ENCODE data around the gene EVX2. TPM values are rescaled to one million over a fixed set of nuclear protein-coding genes. Genes with fewer than 3 reads are reported as not detected.

Gene EVX2
- total RNA-seq, 1 donor from 2014 or later: not detected

- no peak for DNase-seq (ENCODE audit: extremely low spot score, unreplicated experiment)
- H3K4me1 Mint-ChIP-seq (ENCODE audit: unreplicated experiment): no peaks in the 10 kb centered on the region
- H3K9me3 Mint-ChIP-seq (ENCODE audit: unreplicated experiment): no peaks in the 10 kb centered on the region
- H3K27me3 Mint-ChIP-seq (ENCODE audit: unreplicated experiment): peaks cover 20% of the 10 kb centered on the region
- no peak overlapping the region for H3K4me3 Mint-ChIP-seq (ENCODE audit: unreplicated experiment)
- H3K27ac Mint-ChIP-seq (ENCODE audit: unreplicated experiment): no peak overlapping the region
- TF ChIP-seq, protein P1, sequence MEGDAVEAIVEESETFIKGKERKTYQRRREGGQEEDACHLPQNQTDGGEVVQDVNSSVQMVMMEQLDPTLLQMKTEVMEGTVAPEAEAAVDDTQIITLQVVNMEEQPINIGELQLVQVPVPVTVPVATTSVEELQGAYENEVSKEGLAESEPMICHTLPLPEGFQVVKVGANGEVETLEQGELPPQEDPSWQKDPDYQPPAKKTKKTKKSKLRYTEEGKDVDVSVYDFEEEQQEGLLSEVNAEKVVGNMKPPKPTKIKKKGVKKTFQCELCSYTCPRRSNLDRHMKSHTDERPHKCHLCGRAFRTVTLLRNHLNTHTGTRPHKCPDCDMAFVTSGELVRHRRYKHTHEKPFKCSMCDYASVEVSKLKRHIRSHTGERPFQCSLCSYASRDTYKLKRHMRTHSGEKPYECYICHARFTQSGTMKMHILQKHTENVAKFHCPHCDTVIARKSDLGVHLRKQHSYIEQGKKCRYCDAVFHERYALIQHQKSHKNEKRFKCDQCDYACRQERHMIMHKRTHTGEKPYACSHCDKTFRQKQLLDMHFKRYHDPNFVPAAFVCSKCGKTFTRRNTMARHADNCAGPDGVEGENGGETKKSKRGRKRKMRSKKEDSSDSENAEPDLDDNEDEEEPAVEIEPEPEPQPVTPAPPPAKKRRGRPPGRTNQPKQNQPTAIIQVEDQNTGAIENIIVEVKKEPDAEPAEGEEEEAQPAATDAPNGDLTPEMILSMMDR (IDR thresholded peaks at IDR 0.05): no peak
- no peaks in the 10 kb centered on the region for H3K36me3 Mint-ChIP-seq (ENCODE audit: unreplicated experiment)
These were observed 45.1 kb downstream of the EVX2 start for GRCh38 chr2:176038694-176039093.

DNA sequence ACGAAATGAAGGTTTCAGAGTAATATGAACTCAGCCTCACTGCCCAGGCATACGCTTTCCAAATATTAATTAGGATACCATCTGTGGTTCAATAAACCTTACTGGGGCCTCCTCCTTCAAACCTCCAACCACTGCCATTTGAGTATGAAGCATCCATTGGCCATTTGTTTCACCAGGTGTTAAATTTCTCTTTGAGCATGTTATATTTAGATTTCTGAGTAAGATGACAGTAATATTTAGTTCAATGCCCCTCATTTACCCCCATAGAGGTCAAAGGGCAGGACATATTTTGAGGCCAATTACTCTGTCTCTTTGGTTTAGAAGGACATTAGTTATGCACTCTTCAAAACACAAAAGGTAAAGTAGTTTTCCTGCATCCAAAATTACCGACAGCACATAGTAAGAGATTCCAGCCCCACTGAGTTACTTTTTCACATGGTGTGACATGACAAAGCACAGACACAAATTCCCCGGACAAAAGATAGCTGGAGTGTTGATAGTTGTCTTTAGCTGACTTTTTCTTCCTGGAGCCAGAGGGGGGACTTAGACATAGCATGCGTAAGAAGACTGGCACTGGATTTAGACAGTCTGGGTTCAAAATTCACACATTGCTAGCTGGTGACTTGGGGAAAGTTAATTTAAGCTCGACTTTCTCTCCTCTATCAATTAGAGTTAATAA, 48.6 kb downstream of the EVX2 start:
- Mint-ChIP-seq H3K4me1 (ENCODE audit: unreplicated experiment) (no peaks in the 10 kb centered on the region), H3K9me3 (ENCODE audit: unreplicated experiment) (no peaks in the 10 kb centered on the region), H3K4me3 (ENCODE audit: unreplicated experiment) (no peak overlapping the region)

DNA sequence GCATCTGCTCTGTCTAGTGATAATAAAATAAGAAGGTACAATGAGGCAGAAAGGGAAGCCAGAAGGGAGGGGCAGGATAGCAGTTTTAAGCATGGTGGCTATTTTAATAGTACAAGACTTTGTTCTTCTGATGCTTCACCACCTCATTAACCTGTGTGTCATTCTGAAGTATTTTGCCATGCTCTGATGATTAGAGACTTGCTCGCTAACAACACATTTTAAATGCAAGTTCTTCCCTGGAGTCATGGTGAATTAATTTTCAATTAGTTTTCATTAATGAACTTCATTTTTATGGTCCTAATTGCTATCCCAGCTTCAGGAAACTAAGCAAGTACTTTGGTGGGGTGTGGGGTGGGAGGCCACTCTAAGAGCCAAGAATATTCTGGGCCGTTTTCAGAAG, 56.0 kb downstream of the EVX2 start:
- Mint-ChIP-seq H3K36me3 (ENCODE audit: unreplicated experiment) (no peaks in the 10 kb centered on the region), H3K27ac (ENCODE audit: unreplicated experiment) (no peak overlapping the region), H3K9me3 (ENCODE audit: unreplicated experiment) (no peaks in the 10 kb centered on the region), H3K27me3 (ENCODE audit: unreplicated experiment) (peaks cover 30% of the 10 kb centered on the region), H3K4me3 (ENCODE audit: unreplicated experiment) (no peak overlapping the region), H3K4me1 (ENCODE audit: unreplicated experiment) (no peaks in the 10 kb centered on the region)
- no peak for DNase-seq (ENCODE audit: extremely low spot score, unreplicated experiment)
- TF ChIP-seq, protein P1 (IDR thresholded peaks at IDR 0.05): no peak

More for the DNA sequence above, 48.6 kb downstream of the EVX2 start:
- Mint-ChIP-seq H3K27me3 (ENCODE audit: unreplicated experiment) (peaks cover 21% of the 10 kb centered on the region), H3K36me3 (ENCODE audit: unreplicated experiment) (no peaks in the 10 kb centered on the region), H3K27ac (ENCODE audit: unreplicated experiment) (no peak overlapping the region)
- no peak for DNase-seq (ENCODE audit: extremely low spot score, unreplicated experiment)
- TF ChIP-seq, protein P1 (IDR thresholded peaks at IDR 0.05): no peak

Other genes starting within 250 kb of the EVX2 start
- gene LNPK, start 81.7 kb downstream of the EVX2 start, total RNA-seq: 33.5 and 34.7 TPM in 2 replicates
- gene HOXD13, start 8.8 kb upstream of the EVX2 start, total RNA-seq: not detected in 2 replicates
- gene HOXD12, start 15.8 kb upstream of the EVX2 start, total RNA-seq: not detected in 2 replicates
- gene HOXD11, start 23.3 kb upstream of the EVX2 start, total RNA-seq: not detected in 2 replicates
- gene HOXD10, start 32.8 kb upstream of the EVX2 start, total RNA-seq: not detected in 2 replicates
- gene HOXD9, start 38.8 kb upstream of the EVX2 start, total RNA-seq: not detected in 2 replicates
- not detected in 2 replicates for gene HOXD8, start 45.7 kb upstream of the EVX2 start, total RNA-seq
- gene HOXD4, start 67.6 kb upstream of the EVX2 start, total RNA-seq: not detected in 2 replicates
- not detected in 2 replicates for gene HOXD3, start 73.3 kb upstream of the EVX2 start, total RNA-seq
- gene HOXD1, start 104.7 kb upstream of the EVX2 start, total RNA-seq: not detected in 2 replicates
- gene MTX2, start 185.5 kb upstream of the EVX2 start, total RNA-seq: 23.6 and 23.8 TPM in 2 replicates

Measured in osteocyte (in vitro differentiated cells).